Brain microvascular endothelial cell (primary cell): Measurements from ENCODE around the gene KDM6B.

ENCODE experiments used
- DNase-seq: peaks from one replicate; pipeline ENCODE4 v3.0.0-alpha.2; 2020
- H3K27ac ChIP-seq: fragments of 250-450 bp; sonication (Bioruptor Pico); 2 replicates; pipeline ENCODE4 v1.5.1; 2020; ENCODE audit warnings: mild to moderate bottlenecking, moderate library complexity
- H3K27me3 ChIP-seq: fragments of 250-450 bp; sonication (Bioruptor Pico); replicated peaks from 2 replicates; pipeline ENCODE4 v1.5.1; 2020; ENCODE audit warnings: mild to moderate bottlenecking
- H3K36me3 ChIP-seq: fragments of 250-450 bp; sonication (Bioruptor Pico); replicated peaks from 2 replicates; pipeline ENCODE4 v1.5.1; 2020; ENCODE audit warnings: mild to moderate bottlenecking
- H3K4me3 ChIP-seq: 2 replicates; pipeline ENCODE4 v1.5.1; 2011; ENCODE audit warnings: low read depth, mild to moderate bottlenecking, control low read depth, low read length, moderate library complexity
- CTCF ChIP-seq: IDR thresholded peaks from 2 replicates; pipeline ENCODE4 v1.5.1; 2011; ENCODE audit warnings: low read depth, mild to moderate bottlenecking, moderate library complexity, low read length, control low read depth, inconsistent platforms; ENCODE audit errors: missing control alignments
- in situ Hi-C: cut with HindIII; loops from 2 replicates; pipeline ENCODE4 v1.10.0; 2017; ENCODE audit warnings: low sequenced_read_pairs, low pct_ligation_motif_present

KDM6B gene

GRCh38 chr17:7818746-7819645 is 15.0 kb upstream of the KDM6B start:
- Histone ChIP-seq H3K4me3 (no peak overlapping the region), H3K27ac (no peak overlapping the region), H3K27me3 (no peaks in the 10 kb centered on the region), H3K36me3 (no peaks in the 10 kb centered on the region)
- TF ChIP-seq CTCF = no peak
- in situ Hi-C loops = no loop called here
- no peak for DNase-seq

- no peaks in the 10 kb centered on the region for H3K27me3 ChIP-seq
- no peak for TF ChIP-seq CTCF
- no peaks in the 10 kb centered on the region for H3K36me3 ChIP-seq
- in situ Hi-C loops = no loop called here
- no peak overlapping the region for H3K4me3 ChIP-seq
- H3K27ac ChIP-seq = no peak overlapping the region
- no peak for DNase-seq
These were observed 13.8 kb upstream of the KDM6B start for GRCh38 chr17:7820231-7820630.

GRCh38 chr17:7822126-7822525 is 11.9 kb upstream of the KDM6B start:
- Histone ChIP-seq H3K27me3 (no peaks in the 10 kb centered on the region), H3K4me3 (no peak overlapping the region), H3K36me3 (no peaks in the 10 kb centered on the region), H3K27ac (no peak overlapping the region)
- TF ChIP-seq CTCF = no peak
- in situ Hi-C loops = no loop called here
- DNase-seq = no peak

GRCh38 chr17:7823581-7824001 is 10.4 kb upstream of the KDM6B start:
- H3K27me3 ChIP-seq = no peaks in the 10 kb centered on the region
- in situ Hi-C loops = no loop called here
- no peak overlapping the region for H3K27ac ChIP-seq
- H3K4me3 ChIP-seq = no peak overlapping the region
- no peak for TF ChIP-seq CTCF
- H3K36me3 ChIP-seq = no peaks in the 10 kb centered on the region
- no peak for DNase-seq

GRCh38 chr17:7824021-7824924 is 9.7 kb upstream of the KDM6B start:
- Histone ChIP-seq H3K27ac (no peak overlapping the region), H3K4me3 (no peak overlapping the region), H3K36me3 (no peaks in the 10 kb centered on the region), H3K27me3 (no peaks in the 10 kb centered on the region)
- no peak for DNase-seq
- TF ChIP-seq CTCF = no peak
- in situ Hi-C loops = no loop called here
